ENCODE data around the gene SLC1A7. TPM values are rescaled to one million over a fixed set of nuclear protein-coding genes. Genes with fewer than 3 reads are reported as not detected.
"Not testable (repeated sequence)": the region's sequence is repeated elsewhere in the genome, so short reads cannot be mapped to it uniquely, and the experiment has no call there.

Gene SLC1A7
- total RNA-seq: not detected in 2 replicates

- no peak for DNase-seq (ENCODE audit: low read depth in 2 of 2)
Observed at GRCh38 chr1:53142226-53142853, at the start of gene SLC1A7. Gene SLC1A7, minus strand, starts transcription at chr1:53142638. Its CDS starts 189 bp downstream, at chr1:53142449.

DNA sequence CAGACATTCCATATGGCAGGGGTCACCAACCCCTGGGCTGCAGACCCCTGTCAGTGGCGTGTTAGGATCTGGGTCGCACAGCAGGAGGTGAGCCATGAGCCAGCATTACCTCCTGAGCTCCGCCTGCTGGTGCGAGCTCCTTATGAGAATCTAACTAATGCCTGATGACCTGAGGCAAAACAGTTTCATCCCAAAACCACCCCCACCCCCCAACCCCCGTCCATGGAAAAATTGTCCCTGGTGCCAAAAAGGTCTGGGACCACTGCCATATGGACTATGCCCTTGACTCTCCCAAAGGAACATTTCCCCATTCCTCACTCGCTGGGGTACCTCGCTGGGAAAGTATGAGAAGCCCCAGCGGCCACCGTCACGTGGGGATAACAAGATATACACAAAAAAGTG lies 47.8 kb upstream of the SLC1A7 start:
- DNase-seq (ENCODE audit: low read depth in 2 of 2): no peak

- DNase-seq (ENCODE audit: low read depth in 2 of 2): no peak
Observed at GRCh38 chr1:53189061-53189460, 46.6 kb upstream of the SLC1A7 start.

DNA sequence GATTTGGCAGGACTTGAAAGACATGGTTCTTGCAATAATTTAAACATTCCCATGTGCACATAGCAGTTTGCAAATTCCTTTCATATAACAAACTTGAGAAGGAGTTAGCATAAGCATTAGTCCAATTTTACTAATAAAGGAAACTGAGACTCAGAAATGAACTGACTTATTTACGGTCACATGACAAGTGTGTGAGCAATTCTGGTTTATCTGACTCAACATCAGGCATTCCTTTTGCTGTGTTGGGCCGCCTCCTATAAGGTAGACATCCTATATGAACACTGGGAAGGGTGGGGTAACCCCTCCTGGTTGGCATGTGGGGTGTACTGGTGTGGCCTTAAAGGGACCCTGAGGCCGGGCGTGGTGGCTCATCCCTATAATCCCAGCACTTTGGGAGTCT lies 45.7 kb upstream of the SLC1A7 start:
- no peak for DNase-seq (ENCODE audit: low read depth in 2 of 2)

DNA sequence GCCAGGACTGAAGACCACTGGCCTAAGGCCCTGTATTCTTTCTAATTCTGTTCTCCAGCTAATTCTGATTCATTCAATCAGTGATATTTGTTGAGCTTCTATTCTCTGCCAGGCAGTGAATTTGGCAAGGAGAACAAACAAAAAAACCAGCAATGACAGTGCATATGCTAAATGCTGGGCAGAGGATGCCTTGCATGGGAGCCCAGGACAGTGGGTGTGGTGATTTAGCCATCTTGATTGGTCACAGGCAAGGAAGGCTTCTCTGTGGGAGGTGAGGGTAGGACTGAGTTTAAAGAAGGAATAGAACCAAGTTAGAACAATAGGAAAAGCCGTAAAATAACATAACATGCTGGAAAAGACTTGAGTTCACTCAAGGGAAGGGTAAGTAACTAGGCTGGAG lies 45.0 kb upstream of the SLC1A7 start:
- DNase-seq (ENCODE audit: low read depth in 2 of 2): no peak

DNA sequence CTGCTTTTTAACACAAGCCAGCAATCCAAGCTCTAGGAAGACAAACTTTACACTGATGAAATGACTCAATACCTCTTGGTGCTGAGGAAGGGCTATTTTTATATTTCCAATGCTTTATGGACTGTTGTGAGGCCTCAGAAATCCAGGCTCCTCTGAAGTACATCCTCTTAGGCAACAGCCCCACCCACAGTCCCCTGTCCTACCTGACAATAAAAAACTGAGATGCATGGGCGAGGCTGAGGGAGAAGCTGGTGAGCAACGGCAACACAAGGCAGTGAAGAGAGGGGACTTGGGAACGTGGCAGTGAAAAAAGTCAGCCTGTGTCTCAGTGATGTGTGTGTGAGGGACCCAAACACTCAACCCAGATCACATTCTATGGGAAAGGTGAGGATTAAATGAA lies 44.1 kb upstream of the SLC1A7 start:
- no peak for DNase-seq (ENCODE audit: low read depth in 2 of 2)

DNA sequence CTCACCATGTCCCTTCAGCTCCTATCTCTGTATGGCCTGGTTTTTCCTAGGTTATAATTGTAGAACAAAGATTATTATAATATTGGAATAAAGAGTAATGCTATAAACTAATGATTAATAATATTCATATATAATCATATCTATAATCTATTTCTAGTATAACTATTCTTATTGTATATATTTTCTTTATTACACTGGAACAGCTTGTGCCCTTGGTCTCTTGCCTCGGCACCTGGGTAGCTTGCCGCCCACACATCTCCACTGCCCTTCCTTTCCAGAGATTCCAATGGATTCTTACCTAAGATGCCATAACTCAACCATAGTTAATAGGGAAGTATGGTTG lies 43.5 kb upstream of the SLC1A7 start:
- DNase-seq (ENCODE audit: low read depth in 2 of 2): not testable (repeated sequence)

DNA sequence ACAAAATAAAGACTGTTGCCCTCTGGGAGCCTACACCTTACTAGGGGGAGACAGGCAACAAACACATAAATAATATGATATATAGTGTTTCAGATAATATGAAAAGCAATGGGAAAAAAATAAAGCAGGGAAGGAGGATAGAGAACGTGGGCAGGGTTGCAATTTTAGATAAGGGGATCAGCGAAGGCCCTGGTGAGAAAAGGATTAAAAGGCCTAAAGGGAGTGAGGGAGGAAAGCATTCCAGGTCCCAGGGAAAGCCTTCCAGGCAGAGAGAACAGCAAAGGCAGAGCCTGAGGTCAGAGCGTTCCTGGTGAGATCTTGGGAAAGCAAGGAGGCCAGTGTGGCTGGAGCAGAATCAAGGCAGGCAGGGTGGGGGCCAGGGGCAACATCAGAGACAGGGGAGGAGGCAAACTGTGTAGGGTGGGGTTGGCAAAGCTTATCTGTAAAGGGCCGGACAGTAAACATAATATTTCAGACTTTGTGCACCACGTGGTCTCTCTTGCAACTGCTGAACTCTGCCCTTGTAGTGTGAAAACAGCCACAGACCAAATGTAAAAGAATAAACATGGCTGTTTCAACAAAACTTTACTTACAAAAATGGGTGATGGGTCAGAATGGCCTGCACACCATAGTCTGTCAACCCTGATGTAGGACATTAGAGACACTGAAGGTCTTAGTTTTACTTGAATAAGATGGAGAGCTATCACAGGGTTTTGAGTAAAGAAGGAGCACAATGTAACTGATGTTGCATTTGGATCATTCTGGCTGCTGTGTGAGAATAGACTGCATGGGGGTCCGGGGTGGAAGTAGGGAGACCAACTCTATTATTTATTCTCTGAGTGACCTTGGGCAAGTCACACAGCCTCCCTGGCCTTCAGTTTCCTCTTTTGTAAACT lies 40.9 kb upstream of the SLC1A7 start:
- no peak for DNase-seq (ENCODE audit: low read depth in 2 of 2)

- no peak for DNase-seq (ENCODE audit: low read depth in 2 of 2)
Observed at GRCh38 chr1:53182716-53183094, 40.3 kb upstream of the SLC1A7 start.

DNA sequence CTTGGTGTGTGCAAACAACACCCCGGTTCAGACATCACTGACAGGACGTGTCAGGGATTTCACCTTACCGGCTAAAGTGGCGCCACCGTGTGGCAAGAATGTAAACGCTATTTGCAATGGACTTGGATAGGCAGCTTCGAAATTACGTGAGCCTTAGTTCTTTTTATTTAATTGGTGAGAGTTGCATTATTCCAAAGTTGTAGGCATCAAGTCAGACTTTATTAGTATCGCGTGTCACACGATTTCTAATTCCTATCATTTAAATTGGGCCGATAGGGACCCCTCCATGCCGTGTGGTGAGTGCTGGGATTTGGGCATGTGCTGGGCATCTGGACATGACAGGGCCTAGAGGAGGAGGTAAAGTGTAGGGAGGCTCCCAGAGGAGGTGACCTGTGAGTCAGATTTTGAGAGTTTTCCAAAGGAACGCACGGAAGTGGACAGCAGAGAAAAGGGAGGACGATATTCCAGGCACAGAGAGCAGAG lies 39.7 kb upstream of the SLC1A7 start:
- peak; percentile 63 to 80 for DNase-seq (ENCODE audit: low read depth in 2 of 2)

- DNase-seq (ENCODE audit: low read depth in 2 of 2): no peak
Observed at GRCh38 chr1:53180951-53181350, 38.5 kb upstream of the SLC1A7 start.

- no peak for DNase-seq (ENCODE audit: low read depth in 2 of 2)
Observed at GRCh38 chr1:53180226-53180625, 37.8 kb upstream of the SLC1A7 start.

GRCh38 chr1:53176452-53177208 lies 34.2 kb upstream of the SLC1A7 start:
- no peak for DNase-seq (ENCODE audit: low read depth in 2 of 2)

DNA sequence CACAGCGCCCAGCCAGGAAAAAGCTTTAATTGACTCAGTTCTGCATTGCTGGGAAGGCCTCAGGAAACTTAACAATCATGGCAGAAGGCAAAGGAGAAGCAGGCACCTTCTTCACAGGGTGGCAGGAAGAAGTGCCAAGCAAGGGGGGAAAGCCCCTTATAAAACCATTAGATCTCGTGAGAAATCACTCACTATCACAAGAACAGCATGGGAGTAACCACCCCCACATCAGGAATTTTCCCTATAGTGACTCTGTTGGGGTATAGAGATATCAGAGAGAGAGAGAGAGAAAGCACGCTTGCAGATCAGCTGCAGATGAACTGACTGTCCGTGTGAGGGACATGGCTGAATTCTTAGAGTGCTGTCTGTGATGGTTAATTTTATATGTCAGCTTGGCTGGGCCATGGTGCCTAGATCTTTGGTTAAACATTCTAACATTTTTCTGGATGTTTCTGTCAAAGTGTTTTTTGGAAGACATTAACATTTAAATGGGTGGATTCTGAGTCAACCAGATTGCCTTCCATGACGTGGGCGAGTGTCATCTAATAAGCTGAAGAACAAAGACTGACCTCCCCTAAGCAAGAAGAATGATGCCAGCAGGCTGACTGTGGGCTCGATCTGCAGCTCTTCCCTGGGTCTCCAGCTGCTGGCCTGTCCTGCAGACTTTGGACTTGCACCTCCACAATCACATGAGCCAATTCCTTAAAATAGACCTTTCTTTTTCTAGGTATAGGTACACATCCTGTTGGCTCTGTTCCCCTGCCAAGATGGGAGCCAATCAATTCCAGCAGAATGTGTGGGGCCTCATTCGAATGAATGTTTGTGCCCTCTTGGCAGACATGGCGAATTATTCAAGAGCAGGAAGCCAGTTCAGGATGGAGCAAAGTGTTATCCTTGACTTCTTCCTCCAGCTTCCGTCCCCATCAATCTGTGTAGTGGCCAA lies 32.8 kb upstream of the SLC1A7 start:
- DNase-seq (ENCODE audit: low read depth in 2 of 2): no peak

GRCh38 chr1:53172426-53173128 lies 30.1 kb upstream of the SLC1A7 start:
- DNase-seq (ENCODE audit: low read depth in 2 of 2): no peak

DNA sequence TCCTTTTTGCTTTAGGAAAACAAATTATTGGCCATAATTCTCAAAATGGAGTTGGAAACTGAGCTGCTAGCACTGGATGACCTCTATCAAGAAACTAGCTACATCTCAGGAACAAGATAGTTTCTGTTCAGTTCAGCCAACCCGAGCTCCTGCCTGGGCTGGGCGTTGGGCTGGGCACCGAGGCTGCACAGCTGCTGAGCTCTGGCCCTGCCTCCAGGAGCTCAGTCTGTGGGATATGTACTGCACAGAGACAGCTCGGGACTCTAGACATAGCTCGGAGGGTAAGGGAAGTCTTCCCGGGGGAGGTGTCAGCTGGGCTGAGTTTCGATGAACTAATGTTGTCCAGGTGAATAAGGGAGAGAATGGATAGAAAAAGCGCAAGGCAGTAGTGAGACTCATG lies 24.5 kb upstream of the SLC1A7 start:
- no peak for DNase-seq (ENCODE audit: low read depth in 2 of 2)

GRCh38 chr1:53166366-53166765 lies 23.9 kb upstream of the SLC1A7 start:
- DNase-seq (ENCODE audit: low read depth in 2 of 2): no peak

GRCh38 chr1:53165408-53165961 lies 23.0 kb upstream of the SLC1A7 start:
- no peak for DNase-seq (ENCODE audit: low read depth in 2 of 2)

DNA sequence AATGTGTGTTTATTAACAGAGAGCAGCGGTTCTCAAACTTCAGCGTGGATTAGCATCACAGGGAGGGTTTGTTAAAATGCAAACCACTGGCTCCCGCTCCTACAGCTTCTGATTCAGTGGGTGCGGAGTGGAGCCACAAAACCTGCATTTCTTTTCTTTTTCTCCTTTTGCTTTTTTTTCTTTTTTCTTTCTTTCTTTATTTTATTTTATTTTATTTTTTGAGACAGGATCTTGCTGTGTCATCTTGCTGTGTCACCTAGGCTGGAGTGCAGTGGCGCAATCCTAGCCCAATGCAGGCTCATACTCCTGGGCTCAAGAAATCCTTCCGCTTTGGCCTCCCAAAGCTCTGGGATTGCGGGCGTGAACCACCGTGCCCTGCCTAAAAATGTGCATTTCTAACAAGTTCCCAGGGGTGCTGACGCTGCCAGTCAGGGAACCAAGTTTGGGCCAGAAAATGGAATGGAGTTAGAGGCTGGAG lies 20.9 kb upstream of the SLC1A7 start:
- DNase-seq (ENCODE audit: low read depth in 2 of 2): no peak

- DNase-seq (ENCODE audit: low read depth in 2 of 2): no peak
Observed at GRCh38 chr1:53162621-53163020, 20.2 kb upstream of the SLC1A7 start.

Data from dermis microvascular lymphatic vessel endothelial cell (primary cell).